HG02610 (cell line): Measurements from ENCODE around the gene HAPLN1.
A peak's percentile ranks its signal among the peaks of the same experiment; 100 is the strongest.

ENCODE experiments used
- ATAC-seq: cut with Tn5 transposase; IDR thresholded peaks from one replicate; pipeline ENCODE4 v1.9.1; 2021; ENCODE audit warnings: mild to moderate bottlenecking, moderate library complexity; ENCODE audit not compliant: unreplicated experiment

Gene HAPLN1

DNA sequence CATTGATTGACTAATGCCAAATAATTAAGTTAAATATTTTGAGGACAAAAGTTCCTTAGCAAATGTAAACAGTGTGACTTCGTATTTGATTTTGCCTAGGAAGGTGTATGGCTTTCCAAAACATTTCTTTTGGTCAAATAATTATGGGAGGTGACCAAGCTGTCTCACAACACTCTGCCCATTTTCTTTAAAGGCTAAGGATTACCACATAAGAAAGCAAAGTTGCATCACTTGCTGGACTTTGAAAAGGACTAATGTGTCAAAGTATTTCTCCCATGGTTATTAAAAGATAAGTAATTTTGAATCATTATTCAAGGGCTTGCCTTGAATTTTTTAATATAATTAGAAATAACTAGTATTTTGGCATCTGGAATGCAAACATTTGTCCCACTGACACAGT lies 74.7 kb downstream of the HAPLN1 start:
- ATAC-seq, result no peak

- no peak for ATAC-seq
Observed at GRCh38 chr5:83644301-83644700, 76.4 kb downstream of the HAPLN1 start.

DNA sequence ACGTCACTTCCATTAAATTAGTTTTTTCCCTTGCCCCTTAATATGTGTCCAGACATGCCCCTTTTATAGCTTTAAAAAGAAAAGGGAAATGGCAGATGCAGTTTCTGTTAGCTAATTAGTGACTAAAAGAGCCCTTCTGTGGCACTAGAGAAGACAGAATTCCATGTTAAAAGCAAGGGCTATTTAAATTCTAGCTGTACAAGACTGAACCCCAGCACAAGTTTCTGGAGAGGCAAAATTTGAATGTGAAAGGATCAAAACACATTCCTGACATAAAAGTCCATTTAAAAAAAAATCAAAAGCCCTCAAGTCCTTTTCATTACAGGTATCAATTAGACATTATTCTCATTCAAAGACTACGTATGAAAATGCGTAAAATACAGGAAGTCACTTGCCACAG lies 78.7 kb downstream of the HAPLN1 start:
- no peak for ATAC-seq

DNA sequence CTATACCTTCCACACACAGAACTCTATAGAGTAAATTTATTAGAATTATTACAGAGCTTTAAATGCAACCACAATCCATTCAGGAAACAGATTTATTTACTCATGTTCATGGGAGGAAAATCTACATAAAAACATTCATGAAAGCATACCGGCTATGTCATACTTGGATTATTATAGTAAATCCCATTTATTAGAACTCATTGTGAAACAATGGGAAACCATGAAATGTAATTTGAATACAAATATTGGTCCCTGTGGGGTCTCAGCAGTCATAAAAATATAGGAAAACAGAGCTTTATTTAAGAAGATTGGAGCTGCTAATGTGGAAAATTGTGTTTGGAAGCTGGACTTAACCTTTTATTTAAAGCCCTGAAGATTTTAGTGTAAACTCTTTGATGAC lies 80.7 kb downstream of the HAPLN1 start:
- ATAC-seq, result no peak

DNA sequence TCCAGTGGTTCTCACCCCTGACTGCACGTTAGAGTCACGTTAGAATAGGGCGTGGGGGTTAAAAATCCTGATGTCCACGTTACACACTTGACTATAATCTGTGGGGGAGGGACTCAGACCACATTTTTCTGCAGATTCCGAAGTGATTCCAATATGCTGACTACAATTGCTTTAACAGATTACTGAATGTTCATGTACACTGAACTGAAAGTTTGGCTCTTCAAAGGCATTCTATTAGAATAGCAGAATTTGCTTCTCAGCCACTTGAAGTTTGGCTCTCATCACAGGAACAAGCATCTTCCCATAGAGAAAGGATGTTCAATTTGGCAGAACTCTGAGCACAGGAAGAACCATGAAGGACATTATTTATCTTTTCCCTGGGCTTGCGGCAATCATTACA lies 84.5 kb downstream of the HAPLN1 start:
- ATAC-seq, result no peak

GRCh38 chr5:83633285-83633684 lies 87.4 kb downstream of the HAPLN1 start:
- ATAC-seq, result no peak

- ATAC-seq, result no peak
Observed at GRCh38 chr5:83632874-83633273, 87.8 kb downstream of the HAPLN1 start.

DNA sequence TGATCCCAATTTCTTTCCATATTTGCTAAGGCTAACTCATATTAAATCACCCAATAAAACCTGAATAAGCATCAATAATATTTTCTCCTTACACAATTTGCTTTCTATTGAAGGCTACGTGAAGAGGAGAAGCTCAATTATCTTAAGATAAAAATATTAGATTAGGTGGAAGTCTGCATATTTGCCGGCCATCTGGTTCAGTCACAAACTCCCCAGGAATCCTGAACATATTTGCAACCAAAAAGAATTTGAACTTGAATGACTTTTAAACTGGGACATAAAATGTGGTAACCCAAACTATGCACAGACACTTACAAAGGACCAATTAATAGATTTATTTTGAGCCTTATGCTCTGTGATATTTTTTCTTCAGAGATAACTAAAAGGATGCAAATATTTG lies 92.3 kb downstream of the HAPLN1 start:
- no peak for ATAC-seq

DNA sequence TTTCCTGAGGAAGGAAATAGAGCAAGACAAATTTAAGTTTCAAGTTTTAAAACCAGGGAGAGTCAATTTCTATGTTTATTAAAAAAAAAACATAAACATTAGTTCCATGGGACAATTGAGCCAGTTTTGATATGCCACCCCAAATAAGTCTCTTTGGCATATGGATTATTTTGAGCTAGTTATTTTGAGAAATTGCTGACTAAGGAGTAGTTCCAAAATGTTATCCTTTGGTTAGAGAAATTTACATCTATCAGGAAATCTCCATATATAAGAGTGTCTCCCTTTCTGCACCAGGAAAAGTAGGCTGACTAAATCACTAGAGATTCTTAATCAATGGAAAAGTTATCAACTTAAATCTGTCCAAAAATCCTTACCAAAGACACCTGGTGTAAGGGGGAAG lies 105.8 kb downstream of the HAPLN1 start:
- ATAC-seq, result no peak

DNA sequence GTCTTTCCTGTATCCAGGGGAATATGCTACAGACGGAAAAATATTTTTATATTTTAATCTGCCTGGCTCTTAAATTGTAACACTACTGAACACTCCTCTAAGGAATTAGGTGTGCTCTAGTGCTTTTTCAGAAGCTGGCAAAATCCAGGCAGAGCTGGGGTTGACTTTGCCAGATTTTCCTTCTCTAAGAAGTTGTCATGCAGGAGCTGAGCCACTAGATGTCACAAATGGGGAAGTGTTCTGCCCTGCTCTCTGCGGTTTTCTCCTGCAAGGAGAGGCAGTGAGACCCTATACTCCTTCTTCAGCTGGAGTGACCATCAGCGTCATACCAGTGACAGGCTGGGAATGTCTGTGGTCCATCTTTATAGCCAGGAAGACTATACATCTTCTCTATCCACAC lies 112.5 kb downstream of the HAPLN1 start:
- ATAC-seq, result peak; percentile 73

GRCh38 chr5:83595217-83595616 lies 125.4 kb downstream of the HAPLN1 start:
- ATAC-seq, result no peak

DNA sequence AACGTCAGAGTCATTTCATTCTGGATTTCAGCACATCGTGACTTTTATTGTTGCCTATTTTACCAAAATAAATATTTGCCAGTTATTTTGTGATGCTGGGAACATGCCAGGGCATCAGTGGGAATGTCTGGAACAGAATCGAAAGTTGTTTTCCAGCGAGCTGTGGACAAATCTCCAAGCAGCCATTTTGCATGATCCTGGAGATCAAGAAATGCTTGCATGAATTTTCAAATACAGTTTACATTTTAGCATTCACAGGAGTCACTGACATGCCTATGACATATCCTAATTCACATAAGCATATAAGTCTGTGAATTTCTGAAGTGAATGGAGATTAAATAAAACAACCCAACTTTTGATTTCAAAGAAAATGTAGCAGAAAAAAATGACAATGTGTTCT lies 129.7 kb downstream of the HAPLN1 start:
- ATAC-seq, result no peak

GRCh38 chr5:83589786-83590185 lies 130.9 kb downstream of the HAPLN1 start:
- ATAC-seq, result no peak
